ENCODE measurements around the gene PGF.

PGF gene

DNA sequence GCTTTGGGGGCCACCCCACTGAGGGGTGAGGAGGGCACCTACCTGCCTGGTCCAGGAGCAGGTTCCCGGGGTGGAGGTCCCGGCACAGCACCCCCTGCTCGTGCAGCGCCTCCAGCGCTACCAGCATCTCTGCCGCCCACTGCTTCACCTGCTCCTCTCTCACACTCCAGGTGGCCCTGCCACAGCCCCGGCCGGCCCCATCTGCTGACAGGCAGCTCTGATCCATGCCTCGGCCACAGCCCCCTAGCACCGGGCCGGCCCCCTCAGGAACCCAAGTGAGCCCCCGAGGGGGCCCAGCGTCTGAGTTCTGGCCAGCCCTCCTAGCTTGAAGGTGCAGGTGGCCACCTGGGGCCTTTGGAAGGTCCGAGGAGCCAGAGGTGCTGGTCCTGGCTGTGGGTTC lies 45.9 kb downstream of the PGF start:
- no peak for DNase-seq (ENCODE audit: low read depth in 2 of 2)

DNA sequence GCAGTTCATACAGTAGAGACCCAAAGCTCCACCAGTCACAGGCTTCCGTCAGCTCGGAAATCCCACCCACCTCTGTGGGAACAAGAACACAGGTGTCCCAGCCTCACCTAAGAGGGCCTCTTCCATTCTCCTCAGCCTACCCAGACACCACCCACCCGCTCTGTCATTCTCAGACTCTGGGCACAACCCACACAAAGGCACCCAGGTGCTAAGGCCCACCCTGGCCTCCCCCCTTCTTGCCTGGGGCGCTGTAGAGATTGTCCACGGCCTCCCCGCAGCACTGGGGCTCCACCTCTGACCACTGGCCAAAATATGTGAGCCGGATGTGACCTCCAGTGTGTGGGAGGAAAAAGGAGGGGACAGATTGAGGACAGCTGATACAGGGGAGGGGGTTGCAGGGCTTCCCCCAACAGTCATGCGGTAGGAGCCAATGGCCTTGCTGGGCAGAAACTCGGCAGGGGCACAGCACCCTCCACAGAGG lies 46.5 kb downstream of the PGF start:
- H3K4me3 ChIP-seq (replicated peaks in 1 of 2; ENCODE audit: low read depth in 2 of 2, low read length in 2 of 2), result no peak overlapping the region
- DNase-seq (ENCODE audit: low read depth in 2 of 2), result no peak
- no peak for TF ChIP-seq CTCF (IDR thresholded peaks at IDR 0.05; ENCODE audit: low read depth, low read length)

More for the DNA sequence above, 45.9 kb downstream of the PGF start:
- no peak overlapping the region for H3K4me3 ChIP-seq (replicated peaks in 1 of 2; ENCODE audit: low read depth in 2 of 2, low read length in 2 of 2)
- no peak for TF ChIP-seq CTCF (IDR thresholded peaks at IDR 0.05; ENCODE audit: low read depth, low read length)

GRCh38 chr14:74907744-74908143 lies 47.7 kb downstream of the PGF start:
- DNase-seq (ENCODE audit: low read depth in 2 of 2), result peak in 1 of 2 donors; percentile 25
- TF ChIP-seq CTCF (IDR thresholded peaks at IDR 0.05; ENCODE audit: low read depth, low read length), result no peak
- no peak overlapping the region for H3K4me3 ChIP-seq (replicated peaks in 1 of 2; ENCODE audit: low read depth in 2 of 2, low read length in 2 of 2)

GRCh38 chr14:74906925-74907521 lies 48.4 kb downstream of the PGF start:
- peak; percentile 25 for TF ChIP-seq CTCF (IDR thresholded peaks at IDR 0.05; ENCODE audit: low read depth, low read length)
- no peak for DNase-seq (ENCODE audit: low read depth in 2 of 2)
- H3K4me3 ChIP-seq (replicated peaks in 1 of 2; ENCODE audit: low read depth in 2 of 2, low read length in 2 of 2), result no peak overlapping the region

DNA sequence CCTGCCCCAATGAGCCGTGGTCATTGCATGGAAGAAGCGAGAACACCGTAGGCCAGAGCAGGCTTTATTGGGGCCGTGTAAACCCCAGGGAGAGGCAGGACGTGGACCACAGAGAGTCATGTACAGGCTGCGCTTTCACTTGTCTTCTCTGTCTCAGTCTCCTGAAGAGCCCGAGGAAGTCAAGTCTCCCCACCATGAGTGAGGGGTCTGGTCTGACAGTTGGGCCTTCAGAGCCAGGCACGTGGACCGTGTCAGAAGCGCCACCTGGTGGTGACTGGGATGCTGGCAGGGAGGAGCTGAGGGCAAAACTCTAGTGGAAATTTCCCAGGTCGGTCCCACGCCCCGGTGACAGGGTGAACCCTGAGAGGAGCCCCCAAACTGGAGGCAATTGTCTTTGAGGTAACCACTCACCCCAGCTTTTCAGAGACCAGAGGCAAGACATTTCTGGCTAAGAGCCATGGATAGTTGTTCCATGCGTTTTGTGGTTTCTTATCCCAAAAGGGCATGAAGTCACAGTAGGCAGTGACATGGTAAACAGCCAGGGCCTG lies 49.7 kb downstream of the PGF start:
- peak; percentile 96 for TF ChIP-seq CTCF (IDR thresholded peaks at IDR 0.05; ENCODE audit: low read depth, low read length)
- peak; percentile 56 to 61 for DNase-seq (ENCODE audit: low read depth in 2 of 2)

DNA sequence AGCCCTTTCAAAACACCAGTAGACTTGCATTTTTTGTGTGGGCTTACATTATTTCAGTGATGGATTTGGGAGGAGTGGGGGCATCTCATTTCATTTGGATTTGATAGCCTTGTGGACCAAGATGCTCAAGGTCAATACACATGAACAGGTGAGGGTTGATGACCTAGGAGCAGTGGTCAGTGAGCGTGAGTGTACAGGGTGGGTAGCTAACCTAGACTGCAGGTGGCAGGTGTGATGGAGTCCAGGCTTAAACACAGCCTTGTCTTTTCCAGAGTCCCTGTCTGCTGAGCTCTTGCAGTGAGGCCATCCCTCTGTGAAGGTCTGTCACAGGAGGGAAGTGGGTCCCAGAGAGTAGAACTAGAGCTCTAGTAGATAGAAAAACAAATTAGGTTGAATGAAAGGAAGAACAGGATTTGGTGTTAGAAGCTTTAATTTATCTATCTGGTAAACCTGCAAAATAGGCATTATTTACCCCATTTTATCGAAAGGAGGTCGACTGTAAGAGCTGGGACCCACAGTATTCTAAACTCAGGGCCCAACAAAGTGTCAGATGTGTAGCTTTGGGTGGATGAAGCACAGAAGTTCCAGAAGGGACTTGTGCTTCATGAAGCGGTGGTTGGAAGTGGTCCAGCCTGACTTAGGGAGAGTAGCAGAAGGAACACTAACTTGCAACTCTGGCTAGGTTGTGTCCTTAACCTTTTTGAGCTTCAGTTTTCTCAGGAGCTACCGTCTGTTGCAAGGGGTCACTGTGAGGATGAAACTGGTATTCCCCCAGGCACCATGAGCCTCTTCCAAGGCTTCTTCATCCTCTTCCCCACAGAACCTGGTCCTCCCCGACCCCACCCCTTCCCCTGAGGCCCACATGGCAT lies 50.5 kb downstream of the PGF start:
- no peak for DNase-seq (ENCODE audit: low read depth in 2 of 2)
- TF ChIP-seq CTCF (IDR thresholded peaks at IDR 0.05; ENCODE audit: low read depth, low read length), result no peak
- no peak overlapping the region for H3K4me3 ChIP-seq (replicated peaks in 1 of 2; ENCODE audit: low read depth in 2 of 2, low read length in 2 of 2)

More for the DNA sequence above, 49.7 kb downstream of the PGF start:
- H3K4me3 ChIP-seq (replicated peaks in 1 of 2; ENCODE audit: low read depth in 2 of 2, low read length in 2 of 2), result no peak overlapping the region

All from cardiac fibroblast (primary cell).